Measurements from ENCODE around the gene OR2A7.
"Not testable (repeated sequence)": the region's sequence is repeated elsewhere in the genome, so short reads cannot be mapped to it uniquely, and the experiment has no call there.

DNA sequence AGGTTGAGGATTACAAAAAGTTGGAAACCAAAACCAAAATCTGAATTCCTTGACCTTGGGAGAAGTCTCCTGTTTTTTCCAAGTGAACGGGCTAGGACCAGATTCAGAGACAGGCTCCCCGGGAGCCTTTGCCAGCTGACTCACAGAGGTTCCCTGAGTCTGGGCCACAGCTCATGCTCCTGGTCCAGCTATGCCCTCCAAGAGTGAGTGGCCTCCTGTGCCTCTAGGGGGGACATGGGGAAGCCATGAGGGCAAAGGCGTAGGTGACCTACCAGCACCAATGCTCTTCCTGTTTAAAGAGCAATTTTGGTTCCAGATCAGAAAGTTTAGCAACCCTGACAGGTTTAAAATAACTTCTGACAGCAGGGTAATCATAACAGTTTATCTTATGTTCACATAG, 35.8 kb downstream of the OR2A7 start:
- TF ChIP-seq CTCF, POLR2A (IDR thresholded peaks at IDR 0.05): not testable (repeated sequence)

Data from lower leg skin (tissue), 3 donors.